Urinary bladder (tissue), 4 donors: Measurements from ENCODE around the gene VDR. TPM values are rescaled to one million over a fixed set of nuclear protein-coding genes. Genes with fewer than 3 reads are reported as not detected.
A peak's percentile ranks its signal among the peaks of the same experiment; 100 is the strongest.

Source experiments
- DNase-seq: peaks from one replicate; pipeline ENCODE4 v3.0.0-alpha.2; 2015; ENCODE audit errors: extremely low spot score
- H3K27ac ChIP-seq: one replicate; pipeline ENCODE4 v1.5.1; 2013; ENCODE audit warnings: low read depth, mild to moderate bottlenecking, moderate library complexity
- H3K36me3 ChIP-seq: one replicate; pipeline ENCODE4 v1.6.1; 2013; ENCODE audit warnings: mild to moderate bottlenecking, moderate library complexity; ENCODE audit not compliant: insufficient read depth
- H3K4me1 ChIP-seq: one replicate; pipeline ENCODE4 v1.6.1; 2013; ENCODE audit warnings: mild to moderate bottlenecking, moderate library complexity; ENCODE audit not compliant: insufficient read depth
- H3K4me3 ChIP-seq: one replicate; pipeline ENCODE4 v1.5.1; 2013; ENCODE audit warnings: low read depth, low read length
- WGBS: extraction: QIAGEN DNeasy Blood & Tissue Kit; methylation state at CpG from one replicate; pipeline ENCODE4 v1.1.7; 2013; 5-methylcytosine and 5-hydroxymethylcytosine counted together
- polyA plus RNA-seq: library from polyadenylated mRNA; stranded (reverse); fragments of 200-250 nt; gene quantifications from one replicate; pipeline ENCODE4 v1.2.3, GENCODE V29; 2013
- total RNA-seq: library from RNA; depleted of rRNA; stranded (reverse); fragments of >200 nt; gene quantifications from one replicate; pipeline ENCODE4 v1.2.3, GENCODE V29; 2014
- donor health status: healthy with polysubstance abuse.
- donor health status: healthy.

The VDR gene
- total and polyA plus RNA-seq, 2 donors = 0.79 to 3.7 TPM

GRCh38 chr12:47824198-47824597 is 80.6 kb downstream of the VDR start:
- DNase-seq = no peak
- Histone ChIP-seq H3K4me1 (peaks cover 3% of the 10 kb centered on the region), H3K36me3 (no peaks in the 10 kb centered on the region), H3K4me3 (no peak overlapping the region), H3K27ac (peak overlapping the region; percentile 35)
- 90% methylated on average over 2 of the region's 2 CpGs for WGBS

- no peak for DNase-seq
- WGBS = 90% methylated on average over 5 of the region's 5 CpGs
- peaks cover 2% of the 10 kb centered on the region for H3K4me1 ChIP-seq
- H3K4me3 ChIP-seq = no peak overlapping the region
- no peak overlapping the region for H3K27ac ChIP-seq
- no peaks in the 10 kb centered on the region for H3K36me3 ChIP-seq
These were observed 81.2 kb downstream of the VDR start for GRCh38 chr12:47823422-47824086.

GRCh38 chr12:47822863-47823262 is 81.9 kb downstream of the VDR start:
- no peak for DNase-seq
- 73% methylated on average over 3 of the region's 3 CpGs for WGBS
- Histone ChIP-seq H3K4me1 (peaks cover 2% of the 10 kb centered on the region), H3K27ac (no peak overlapping the region), H3K4me3 (no peak overlapping the region), H3K36me3 (no peaks in the 10 kb centered on the region)

- no peak for DNase-seq
- no peak overlapping the region for H3K4me3 ChIP-seq
- no peaks in the 10 kb centered on the region for H3K36me3 ChIP-seq
- peak overlapping the region; percentile 45 for H3K27ac ChIP-seq
- WGBS = 42% methylated on average over 2 of the region's 2 CpGs
- H3K4me1 ChIP-seq = peaks cover 2% of the 10 kb centered on the region
These were observed 82.4 kb downstream of the VDR start for GRCh38 chr12:47822401-47822800.

GRCh38 chr12:47821346-47821706 is 83.5 kb downstream of the VDR start:
- Histone ChIP-seq H3K4me3 (no peak overlapping the region), H3K4me1 (peaks cover 2% of the 10 kb centered on the region)
- no peak for DNase-seq

GRCh38 chr12:47820631-47821345 is 84.0 kb downstream of the VDR start:
- no peaks in the 10 kb centered on the region for H3K36me3 ChIP-seq
- peak overlapping the region; percentile 81 for H3K4me3 ChIP-seq
- 20% methylated on average over 17 of the region's 17 CpGs for WGBS
- peak; percentile 90 for DNase-seq
- peaks cover 2% of the 10 kb centered on the region for H3K4me1 ChIP-seq
- H3K27ac ChIP-seq = peak overlapping the region; percentile 95

More at GRCh38 chr12:47821346-47821706, 83.5 kb downstream of the VDR start:
- no peaks in the 10 kb centered on the region for H3K36me3 ChIP-seq
- WGBS = 74% methylated on average over 4 of the region's 4 CpGs
- peak overlapping the region; percentile 83 for H3K27ac ChIP-seq

- WGBS = under 1% methylated on average over 58 of the region's 58 CpGs
- Histone ChIP-seq H3K36me3 (no peaks in the 10 kb centered on the region), H3K4me1 (peaks cover under 1% of the 10 kb centered on the region), H3K4me3 (peak within 1 kb of the TSS; percentile 81), H3K27ac (peak within 1 kb of the TSS; percentile 95)
- DNase-seq = no peak
These were observed 84.7 kb downstream of the VDR start, which contains the start of gene HDAC7 for GRCh38 chr12:47819896-47820630. Gene HDAC7 (minus strand): TSS chr12:47819903. CDS start chr12:47819785, 118 bp downstream.

GRCh38 chr12:47819138-47819895 is 85.5 kb downstream of the VDR start:
- no peaks in the 10 kb centered on the region for H3K4me1 ChIP-seq
- H3K4me3 ChIP-seq = peak overlapping the region; percentile 81
- no peaks in the 10 kb centered on the region for H3K36me3 ChIP-seq
- no peak for DNase-seq
- under 1% methylated on average over 77 of the region's 77 CpGs for WGBS
- peak overlapping the region; percentile 95 for H3K27ac ChIP-seq

GRCh38 chr12:47818467-47819137 is 86.2 kb downstream of the VDR start:
- H3K4me3 ChIP-seq = peak overlapping the region; percentile 81
- 10% methylated on average over 23 of the region's 23 CpGs for WGBS
- DNase-seq = no peak
- H3K4me1 ChIP-seq = no peaks in the 10 kb centered on the region
- H3K27ac ChIP-seq = peak overlapping the region; percentile 95
- H3K36me3 ChIP-seq = no peaks in the 10 kb centered on the region

GRCh38 chr12:47818007-47818376 is 86.8 kb downstream of the VDR start:
- no peak for DNase-seq
- 65% methylated on average over 3 of the region's 3 CpGs for WGBS

GRCh38 chr12:47817272-47818006 is 87.4 kb downstream of the VDR start:
- H3K4me1 ChIP-seq = no peaks in the 10 kb centered on the region
- no peaks in the 10 kb centered on the region for H3K36me3 ChIP-seq
- no peak overlapping the region for H3K4me3 ChIP-seq
- peak overlapping the region; percentile 95 for H3K27ac ChIP-seq
- WGBS = 26% methylated on average over 7 of the region's 7 CpGs
- DNase-seq = no peak

More at GRCh38 chr12:47818007-47818376, 86.8 kb downstream of the VDR start:
- Histone ChIP-seq H3K4me1 (no peaks in the 10 kb centered on the region), H3K36me3 (no peaks in the 10 kb centered on the region), H3K4me3 (no peak overlapping the region), H3K27ac (peak overlapping the region; percentile 95)
